Measurements from ENCODE around the gene GLYR1.

DNA sequence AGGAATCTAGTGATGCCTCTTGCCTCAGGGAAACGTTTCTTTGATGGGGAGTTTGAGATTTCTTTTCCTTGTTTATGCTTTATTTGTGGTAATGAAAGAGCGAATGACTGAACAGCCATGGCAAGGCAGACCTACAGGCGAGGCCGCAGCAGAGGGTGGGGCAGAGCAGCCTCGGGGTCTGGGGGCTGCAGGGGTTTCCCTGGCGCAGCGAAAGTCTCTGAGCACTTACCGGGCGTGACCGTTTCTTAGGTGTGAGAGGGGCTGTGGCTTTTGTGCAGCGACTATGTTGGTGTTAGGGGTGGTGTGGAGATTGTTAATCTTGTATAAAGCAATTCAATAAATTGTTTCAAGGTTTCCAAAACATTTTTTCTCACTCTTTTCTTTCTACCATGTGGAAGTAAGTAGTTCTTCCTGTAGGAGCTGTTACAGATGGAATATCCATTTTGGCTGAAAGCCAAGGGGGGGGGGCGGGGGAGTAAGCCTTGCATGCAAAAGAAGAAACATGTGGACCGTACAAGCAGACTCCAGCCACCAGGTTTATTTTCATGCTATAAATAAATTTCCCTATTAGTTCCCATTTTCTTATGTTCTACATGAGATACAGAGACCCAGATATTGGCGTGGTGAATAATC lies 35.0 kb upstream of the GLYR1 start:
- no peak for TF ChIP-seq POLR2A (IDR thresholded peaks at IDR 0.05)
- no peak for TF ChIP-seq CTCF (IDR thresholded peaks at IDR 0.05)
